IMR-90 (cell line): ENCODE results near the gene RBM5.

ENCODE experiments used
- CEBPB ChIP-seq: IDR thresholded peaks from 2 replicates; pipeline ENCODE4 v1.6.1; 2012; ENCODE audit warnings: low read depth, low read length, improper control_type of control experiment
- CTCF ChIP-seq: conservative IDR thresholded peaks from 2 replicates; pipeline ENCODE4 v1.5.1; 2012; ENCODE audit warnings: mild to moderate bottlenecking, low read depth, low read length, improper control_type of control experiment
- MAZ ChIP-seq: IDR thresholded peaks from 2 replicates; pipeline ENCODE4 v1.6.1; 2012; ENCODE audit warnings: low read depth, mild to moderate bottlenecking, low read length, improper control_type of control experiment, moderate library complexity, borderline replicate concordance
- NFE2L2 ChIP-seq: fragments of 150-350 bp; IDR thresholded peaks from 2 replicates; pipeline ENCODE4 v1.6.1; 2016; ENCODE audit warnings: low read depth, mild to moderate bottlenecking, low read length
- POLR2A ChIP-seq: IDR thresholded peaks from 2 replicates; pipeline ENCODE4 v1.6.1; 2012; ENCODE audit warnings: mild to moderate bottlenecking, low read depth, low read length
- RAD21 ChIP-seq: IDR thresholded peaks from 2 replicates; pipeline ENCODE4 v1.6.1; 2012; ENCODE audit warnings: low read length, improper control_type of control experiment
- RCOR1 ChIP-seq: IDR thresholded peaks from 2 replicates; pipeline ENCODE4 v1.6.1; 2012; ENCODE audit warnings: mild to moderate bottlenecking, low read length, improper control_type of control experiment; ENCODE audit not compliant: insufficient replicate concordance
- SMC3 ChIP-seq: fragments of 150-350 bp; IDR thresholded peaks from 2 replicates; pipeline ENCODE4 v1.6.1; 2016; ENCODE audit warnings: low read depth, mild to moderate bottlenecking, antibody characterized with exemption, low read length, moderate library complexity
- USF2 ChIP-seq: fragments of 150-350 bp; IDR thresholded peaks from 2 replicates; pipeline ENCODE4 v1.6.1; 2017; ENCODE audit warnings: mild to moderate bottlenecking, antibody characterized with exemption, low read length, low read depth

- TF ChIP-seq CTCF: no peak
- TF ChIP-seq POLR2A: no peak
- no peak for TF ChIP-seq USF2
- TF ChIP-seq RAD21: no peak
- no peak for TF ChIP-seq CEBPB
- TF ChIP-seq NFE2L2: no peak
- TF ChIP-seq MAZ: no peak
- no peak for TF ChIP-seq RCOR1
- TF ChIP-seq SMC3: no peak
Measured at GRCh38 chr3:50068134-50068533, 20.6 kb upstream of the RBM5 start.
